Fibroblast of the aortic adventitia (primary cell): ENCODE results near the gene PRND. TPM values are rescaled to one million over a fixed set of nuclear protein-coding genes. Genes with fewer than 3 reads are reported as not detected.

ENCODE experiments used
- DNase-seq: peaks from one replicate; pipeline ENCODE4 v3.0.0-alpha.2; 2010; ENCODE audit warnings: low read depth
- H3K4me3 ChIP-seq: 2 replicates; pipeline ENCODE4 v1.5.1; 2011; ENCODE audit warnings: low read depth, mild to moderate bottlenecking, control low read depth, low read length, moderate library complexity
- CTCF ChIP-seq: IDR thresholded peaks from 2 replicates; pipeline ENCODE4 v1.5.1; 2011; ENCODE audit warnings: mild to moderate bottlenecking, low read length, control low read depth, inconsistent platforms; ENCODE audit not compliant: insufficient read depth
- total RNA-seq: library from RNA; depleted of rRNA; stranded (reverse); fragments of >200 nt; gene quantifications from 2 replicates; pipeline ENCODE4 v1.2.3, GENCODE V29; 2012; ENCODE audit warnings: low replicate concordance

Gene PRND
- total RNA-seq, 1 donor = not detected

GRCh38 chr20:4773736-4774135 lies 52.0 kb downstream of the PRND start:
- DNase-seq = no peak
- TF ChIP-seq CTCF = no peak
- no peak overlapping the region for H3K4me3 ChIP-seq

- DNase-seq = no peak
- no peak overlapping the region for H3K4me3 ChIP-seq
- TF ChIP-seq CTCF = no peak
These were observed 52.5 kb downstream of the PRND start for GRCh38 chr20:4774207-4774606.

GRCh38 chr20:4775322-4776078 lies 53.8 kb downstream of the PRND start:
- no peak overlapping the region for H3K4me3 ChIP-seq
- no peak for TF ChIP-seq CTCF
- DNase-seq = no peak

GRCh38 chr20:4776079-4776630 lies 54.4 kb downstream of the PRND start:
- TF ChIP-seq CTCF = no peak
- no peak for DNase-seq
- H3K4me3 ChIP-seq = no peak overlapping the region

Other genes starting within 250 kb of the PRND start
- gene PRNP, start 35.5 kb upstream of the PRND start, total RNA-seq = 102 and 154 TPM in 2 replicates
- gene RASSF2, start 101.7 kb downstream of the PRND start, total RNA-seq = 4.5 and 11.6 TPM in 2 replicates